ENCODE data around the gene CLEC17A.
"Not testable (repeated sequence)": the region's sequence is repeated elsewhere in the genome, so short reads cannot be mapped to it uniquely, and the experiment has no call there.

The CLEC17A gene, protein sequence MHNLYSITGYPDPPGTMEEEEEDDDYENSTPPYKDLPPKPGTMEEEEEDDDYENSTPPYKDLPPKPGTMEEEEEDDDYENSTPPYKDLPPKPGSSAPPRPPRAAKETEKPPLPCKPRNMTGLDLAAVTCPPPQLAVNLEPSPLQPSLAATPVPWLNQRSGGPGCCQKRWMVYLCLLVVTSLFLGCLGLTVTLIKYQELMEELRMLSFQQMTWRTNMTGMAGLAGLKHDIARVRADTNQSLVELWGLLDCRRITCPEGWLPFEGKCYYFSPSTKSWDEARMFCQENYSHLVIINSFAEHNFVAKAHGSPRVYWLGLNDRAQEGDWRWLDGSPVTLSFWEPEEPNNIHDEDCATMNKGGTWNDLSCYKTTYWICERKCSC

GRCh38 chr19:14582894-14583340, at the start of gene CLEC17A:
CLEC17A (plus strand) TSS chr19:14583084; CDS start chr19:14583161, 77 bp downstream.
- no peak for DNase-seq

GRCh38 chr19:14533450-14533849, 49.4 kb upstream of the CLEC17A start:
- no peak for DNase-seq

DNA sequence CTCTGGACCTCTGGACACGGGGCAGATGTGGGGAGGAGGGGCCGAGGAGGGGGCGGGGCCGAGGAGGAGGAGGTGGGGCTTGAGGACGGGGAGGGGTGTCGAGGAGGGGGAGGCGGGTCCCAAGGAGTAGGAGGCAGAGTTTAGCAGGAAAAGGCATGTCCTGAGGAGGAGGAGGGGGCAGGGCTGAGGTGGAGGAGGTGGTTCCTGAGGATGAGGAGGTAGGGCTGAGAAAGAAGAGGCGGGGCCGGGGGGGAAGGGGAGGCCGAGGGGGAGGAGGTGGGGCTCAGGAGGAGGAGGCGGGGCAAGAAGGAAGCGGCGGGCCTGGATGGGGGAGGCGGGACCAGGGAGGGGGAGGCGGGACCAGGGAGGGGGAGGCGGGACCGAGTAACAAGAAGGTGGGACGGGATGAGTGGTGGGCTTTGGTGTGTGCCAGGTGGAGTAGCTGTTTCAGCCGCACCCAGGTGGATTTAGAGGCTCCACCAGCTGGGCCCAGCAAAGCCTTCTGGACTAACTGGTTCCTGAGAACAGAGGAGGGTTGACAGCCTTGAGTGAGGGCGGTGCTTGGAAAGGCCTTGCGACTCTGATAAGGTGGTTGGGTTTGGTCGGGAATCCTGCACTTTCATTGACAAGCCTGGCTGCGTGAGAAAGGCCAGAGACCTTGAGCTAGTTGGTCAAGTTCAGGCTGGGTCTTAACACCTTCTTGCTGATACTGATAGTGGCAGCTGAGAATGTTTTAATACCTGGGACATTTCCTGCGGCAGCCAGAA, 45.8 kb upstream of the CLEC17A start:
- DNase-seq, result peak; percentile 70

- no peak for DNase-seq
These were observed 42.0 kb upstream of the CLEC17A start for GRCh38 chr19:14540741-14541525.

DNA sequence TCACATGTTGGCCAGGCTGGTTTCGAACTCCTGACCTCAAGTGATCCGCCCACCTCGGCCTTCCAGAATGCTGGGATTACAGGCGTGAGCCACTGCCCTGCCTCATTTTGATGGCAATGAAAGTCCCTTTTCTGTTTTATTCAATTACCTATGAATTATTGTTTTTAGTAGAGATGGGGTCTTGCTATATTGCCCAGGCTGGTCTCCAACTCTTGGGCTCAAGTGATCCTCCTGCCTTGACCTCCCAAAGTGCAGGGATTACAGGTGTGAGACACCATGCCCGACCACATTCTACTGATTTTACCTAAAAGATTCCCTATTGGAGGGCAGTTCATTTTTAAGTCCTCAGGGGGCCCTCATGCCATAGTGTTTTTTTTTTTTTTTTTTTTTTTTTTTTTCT, 40.9 kb upstream of the CLEC17A start:
- not testable (repeated sequence) for DNase-seq

DNA sequence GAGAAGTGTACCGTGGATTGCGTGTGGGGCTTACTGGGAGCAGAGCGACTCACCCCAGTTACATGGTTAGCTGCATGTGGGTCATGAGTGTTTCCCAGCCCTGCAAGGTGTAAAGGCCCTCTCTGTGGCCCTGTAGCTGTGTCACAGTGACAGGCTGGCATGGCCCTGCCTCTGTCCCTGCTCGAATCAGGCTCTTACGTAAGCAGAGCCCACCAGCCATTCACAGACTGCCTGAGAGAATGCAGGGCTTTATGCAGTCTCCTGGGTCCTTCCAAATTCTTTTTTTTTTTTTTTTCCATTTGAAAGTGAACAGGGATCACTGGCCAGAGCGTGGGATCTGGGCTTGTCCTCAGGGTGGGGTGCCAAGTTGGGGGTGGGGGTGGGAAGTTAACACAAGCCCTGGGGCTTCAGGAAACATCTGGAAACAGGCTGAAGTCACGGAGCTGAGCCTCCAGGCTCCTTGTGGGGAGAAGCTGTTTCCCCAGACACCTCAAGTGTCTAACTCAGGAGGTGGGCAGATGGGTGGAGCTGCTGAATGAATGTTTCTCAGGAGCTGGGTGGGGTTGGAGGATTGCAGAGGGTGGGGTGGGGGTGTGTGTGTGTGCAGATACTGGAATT, 40.1 kb upstream of the CLEC17A start:
- no peak for DNase-seq

- no peak for DNase-seq
These were observed 38.8 kb upstream of the CLEC17A start for GRCh38 chr19:14544047-14544446.

GRCh38 chr19:14544977-14545715, 37.7 kb upstream of the CLEC17A start:
- DNase-seq, result no peak

- no peak for DNase-seq
These were observed 37.2 kb upstream of the CLEC17A start for GRCh38 chr19:14545716-14546082.

- DNase-seq, result no peak
These were observed 32.6 kb upstream of the CLEC17A start for GRCh38 chr19:14550201-14550754.

- DNase-seq, result peak; percentile 67
These were observed 31.5 kb upstream of the CLEC17A start for GRCh38 chr19:14551134-14552005.

- not testable (repeated sequence) for DNase-seq
These were observed 30.9 kb upstream of the CLEC17A start for GRCh38 chr19:14552006-14552360.

DNA sequence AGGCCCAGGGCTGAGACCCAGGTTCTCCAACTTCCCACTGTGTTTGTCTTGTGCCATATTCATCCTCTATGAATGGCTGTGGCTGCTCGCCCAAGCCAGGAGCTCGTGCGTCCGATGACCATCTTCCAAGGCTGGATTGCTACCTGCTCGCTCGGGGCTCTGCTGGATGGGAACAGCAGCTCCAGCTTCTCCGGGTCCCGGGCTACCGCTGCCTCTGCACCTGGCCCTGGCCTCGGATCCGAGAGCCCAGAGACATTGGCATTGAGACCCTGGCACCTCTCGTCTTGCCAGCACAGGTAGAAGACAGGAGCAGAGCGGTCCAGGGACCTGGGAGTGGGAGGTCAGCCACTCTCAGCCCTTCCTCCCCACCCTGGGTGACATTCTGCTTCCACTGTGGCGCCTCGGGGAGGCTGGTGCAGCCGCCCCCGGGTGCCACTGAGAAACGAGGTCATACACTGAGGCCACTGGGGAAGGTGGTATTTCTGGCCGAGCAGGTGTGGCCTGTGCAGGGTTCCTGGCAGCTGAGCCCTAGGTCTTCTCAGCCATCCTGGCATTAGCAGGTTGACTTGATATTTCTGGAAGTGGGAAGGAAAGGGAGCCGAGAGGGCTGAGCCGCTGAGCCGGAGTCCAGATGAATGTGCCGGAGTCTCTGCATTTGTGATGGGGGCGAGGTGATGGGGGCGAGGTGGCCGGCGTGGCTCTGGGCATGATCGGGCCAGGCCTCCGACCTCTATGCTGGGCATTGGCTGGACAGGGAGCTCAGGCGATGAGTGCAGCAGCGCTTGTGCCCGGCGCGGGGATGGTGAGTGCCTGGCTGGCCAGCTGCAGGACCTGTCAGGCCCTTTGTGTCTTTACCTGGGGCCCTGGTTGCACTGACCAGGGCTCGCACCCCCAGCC, 29.6 kb upstream of the CLEC17A start:
- no peak for DNase-seq

- DNase-seq, result no peak
These were observed 29.0 kb upstream of the CLEC17A start for GRCh38 chr19:14553939-14554243.

GRCh38 chr19:14554382-14554812, 28.5 kb upstream of the CLEC17A start:
- DNase-seq, result no peak

DNA sequence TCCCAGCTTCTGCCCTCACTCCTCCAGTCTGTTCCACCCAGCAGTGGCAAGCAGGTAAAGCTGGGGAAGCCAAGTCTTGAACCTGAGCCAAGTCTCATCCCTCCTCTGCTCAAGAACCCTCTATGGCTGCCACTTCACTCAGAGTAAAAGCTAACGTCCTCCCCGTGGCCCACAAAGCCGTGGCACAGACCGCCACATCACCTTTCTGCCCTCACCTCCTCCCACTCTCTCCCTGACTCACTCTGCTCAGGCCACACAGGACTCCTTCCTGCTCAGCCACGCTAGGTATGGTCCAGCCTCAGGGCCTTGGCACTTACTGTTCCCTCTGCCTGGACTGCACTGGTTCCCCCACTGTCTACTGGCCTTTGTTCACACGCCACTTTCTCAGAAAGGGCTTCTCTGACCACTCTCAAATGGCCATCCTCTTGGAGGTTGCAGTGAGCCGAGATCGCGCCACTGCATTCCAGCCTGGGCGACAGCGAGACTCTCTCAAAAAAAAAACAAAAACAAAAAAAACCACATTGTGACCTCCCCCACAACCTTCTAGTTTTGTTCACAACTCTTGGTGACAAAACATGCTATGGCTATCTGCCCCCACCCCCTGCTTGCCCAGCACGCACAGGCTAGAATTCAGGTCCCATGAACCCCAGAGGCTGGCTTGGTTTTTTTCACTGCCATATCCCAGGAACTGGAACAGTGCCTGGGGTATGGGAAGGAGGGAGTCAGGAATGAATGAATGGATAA, 26.8 kb upstream of the CLEC17A start:
- DNase-seq, result no peak

DNA sequence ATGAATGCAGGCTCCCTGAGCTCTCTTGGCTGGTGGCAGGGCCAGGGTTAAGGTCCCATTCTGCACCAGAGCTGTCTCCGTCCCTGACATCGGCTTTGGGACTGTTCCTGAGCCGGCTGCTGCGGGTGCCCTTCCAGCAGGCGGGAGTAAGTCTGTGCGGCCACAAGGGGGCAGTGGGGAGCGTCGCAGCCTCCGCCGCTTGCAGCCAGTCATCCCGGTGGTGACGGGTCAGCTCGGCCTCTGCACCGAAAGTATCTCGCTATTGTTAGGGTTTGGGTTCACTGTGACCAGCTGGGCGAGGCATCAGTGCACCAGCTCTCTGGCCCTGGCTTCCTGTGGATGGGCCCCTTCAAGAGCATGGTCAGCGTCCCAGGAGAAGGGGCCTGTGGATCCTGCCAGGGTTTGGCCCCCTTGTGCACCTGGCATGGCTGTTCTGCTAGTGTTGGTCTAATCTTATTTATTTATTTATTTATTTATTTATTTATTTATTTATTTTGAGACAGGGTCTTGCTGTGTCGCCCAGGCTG, 26.2 kb upstream of the CLEC17A start:
- peak; percentile 88 for DNase-seq

GRCh38 chr19:14558370-14559066, 24.4 kb upstream of the CLEC17A start:
- DNase-seq, result no peak

Measured in activated CD4-positive, alpha-beta T cell treated with anti-CD3 and anti-CD28 coated beads, Interleukin-2, Interleukin-6, amounts not matched to agents 100 ng/mL and 50 ng/mL, durations not matched to agents 16 hours and 8 hours (primary cell).